HepG2 (cell line): ENCODE data around the gene ING5. TPM values are rescaled to one million over a fixed set of nuclear protein-coding genes. Genes with fewer than 3 reads are reported as not detected.

Experiments
- ATF4 ChIP-seq, 2 experiments: fragments of 450-650 bp in 1 of 2; sonication (generic) in 1 of 2; formaldehyde crosslinking; IDR thresholded peaks; 2 replicates each; pipeline versions ENCODE4 v1.5.0 to v1.8.0; 2020 to 2022; ENCODE audit warnings: mild to moderate bottlenecking in 1 of 2, missing genetic modification reagents in 1 of 2
- CEBPB ChIP-seq: IDR thresholded peaks from 2 replicates; pipeline ENCODE4 v1.6.1; 2011; ENCODE audit warnings: low read depth, low read length, improper control_type of control experiment, borderline replicate concordance
- CEBPZ ChIP-seq: IDR thresholded peaks from 2 replicates; pipeline ENCODE4 v1.6.1; 2012; ENCODE audit warnings: low read length, improper control_type of control experiment
- ETS1 ChIP-seq: sonication (generic); formaldehyde crosslinking; IDR thresholded peaks from 2 replicates; pipeline ENCODE4 v1.4.0; 2020; ENCODE audit warnings: missing genetic modification reagents
- NKX3-1 ChIP-seq: sonication (generic); formaldehyde crosslinking; IDR thresholded peaks from 2 replicates; pipeline ENCODE4 v1.5.0; 2020; ENCODE audit warnings: missing genetic modification reagents
- PATZ1 ChIP-seq: sonication (generic); formaldehyde crosslinking; IDR thresholded peaks from 2 replicates; pipeline ENCODE4 v1.4.0; 2020; ENCODE audit warnings: missing genetic modification reagents
- RBFOX2 ChIP-seq: fragments of 200-400 bp; formaldehyde crosslinking; IDR thresholded peaks from 2 replicates; pipeline ENCODE4 v1.6.1; 2017; ENCODE audit warnings: low read depth, mild to moderate bottlenecking, low read length
- SP2 ChIP-seq: sonication (generic); formaldehyde crosslinking; IDR thresholded peaks from 2 replicates; pipeline ENCODE4 v1.5.1; 2020; ENCODE audit warnings: mild to moderate bottlenecking, missing genetic modification reagents
- ZFP1 ChIP-seq: IDR thresholded peaks from 2 replicates; pipeline ENCODE4 v1.6.1; 2016
- ZNF101 ChIP-seq: sonication (generic); formaldehyde crosslinking; IDR thresholded peaks from 2 replicates; pipeline ENCODE4 v1.4.0; 2020; ENCODE audit warnings: mild to moderate bottlenecking, low read depth, missing genetic modification reagents, borderline replicate concordance
- ZNF3 ChIP-seq: IDR thresholded peaks from 2 replicates; pipeline ENCODE4 v1.7.0; 2017; ENCODE audit warnings: inconsistent platforms
- ZNF354B ChIP-seq: sonication (generic); formaldehyde crosslinking; IDR thresholded peaks from 2 replicates; pipeline ENCODE4 v1.8.0; 2022; ENCODE audit warnings: mild to moderate bottlenecking, missing genetic modification reagents
- ZNF44 ChIP-seq: sonication (generic); formaldehyde crosslinking; IDR thresholded peaks from 2 replicates; pipeline ENCODE4 v1.5.1; 2020; ENCODE audit warnings: mild to moderate bottlenecking, missing genetic modification reagents
- ZNF503 ChIP-seq: sonication (generic); formaldehyde crosslinking; IDR thresholded peaks from 2 replicates; pipeline ENCODE4 v1.4.0; 2020; ENCODE audit warnings: missing genetic modification reagents
- ZNF572 ChIP-seq: sonication (generic); formaldehyde crosslinking; IDR thresholded peaks from 2 replicates; pipeline ENCODE4 v1.5.1; 2020; ENCODE audit warnings: mild to moderate bottlenecking, missing genetic modification reagents
- ZNF746 ChIP-seq: sonication (generic); formaldehyde crosslinking; IDR thresholded peaks from 2 replicates; pipeline ENCODE4 v1.8.0; 2022; ENCODE audit warnings: mild to moderate bottlenecking, missing genetic modification reagents
- ZNF839 ChIP-seq: sonication (generic); formaldehyde crosslinking; IDR thresholded peaks from 2 replicates; pipeline ENCODE4 v1.4.0; 2020; ENCODE audit warnings: missing genetic modification reagents, mild to moderate bottlenecking, borderline replicate concordance
- polyA plus RNA-seq, 8 experiments: library from polyadenylated mRNA; depleted of rRNA in 3 of 8; stranded (reverse) in 7 of 8; unstranded in 1 of 8; fragments of >200 nt; fragmentation: Illumina TruSeq in 4 of 8; extraction: Trizol in 4 of 8; gene quantifications; 2 replicates each; pipeline versions ENCODE4 v1.2.1 to v1.2.3, GENCODE V29; 2011 to 2016; ENCODE audit warnings: low read depth in 4 of 8, missing spikeins in 1 of 8, mixed read lengths in 1 of 8; ENCODE audit not compliant: insufficient read depth in 1 of 8
- total RNA-seq, 5 experiments: library from RNA; depleted of rRNA; stranded (reverse); fragments of >200 nt; fragmentation: Illumina TruSeq; extraction: Trizol; gene quantifications; 2 replicates each; pipeline ENCODE4 v1.2.3, GENCODE V29; 2016; ENCODE audit warnings: low read depth in 1 of 5

ING5 gene
- total and polyA plus RNA-seq, 2 of the 13 experiments (the other 11 are each of a cell fraction or from before 2014, with no cell fraction given): 61.9 to 71.9 TPM

GRCh38 chr2:241771286-241772062 lies 69.6 kb downstream of the ING5 start (continued):
- no peak for TF ChIP-seq SP2 (CRISPR knock-in tag)
- TF ChIP-seq ZNF503 (CRISPR knock-in tag): no peak
- TF ChIP-seq CEBPB: peak; percentile 93
- peak; percentile 18 for TF ChIP-seq NKX3-1
- TF ChIP-seq RBFOX2: peak; percentile 94
- 0 out of 2 replicates have a peak, but pooled peaks have one; percentile 45 for TF ChIP-seq ZNF3
- TF ChIP-seq ZNF44 (CRISPR knock-in tag): peak; percentile 56; the same call in 1 of the 2 replicates
- no peak for TF ChIP-seq CEBPZ
- TF ChIP-seq ZNF101 (CRISPR knock-in tag): no peak
- peak; percentile 66; the same call in 1 of the 2 replicates for TF ChIP-seq ZNF572 (CRISPR knock-in tag)
- peak; percentile 100 for TF ChIP-seq PATZ1 (CRISPR knock-in tag)
- no peak; the same call in 1 of the 2 replicates for TF ChIP-seq ZNF354B (CRISPR knock-in tag)
- TF ChIP-seq ETS1: 0 out of 2 replicates have a peak, but pooled peaks have one; percentile 22
- peak; percentile 6; the same call in 1 of the 2 replicates for TF ChIP-seq ZFP1
- TF ChIP-seq ZNF839: peak; percentile 88; the same call in 1 of the 2 replicates
- peak; percentile 12 to 99; a peak in 3 of 4 replicates for TF ChIP-seq ATF4 (CRISPR knock-in tag; IDR thresholded peaks at IDR 0.05)
- peak; percentile 87 for TF ChIP-seq ZNF746 (CRISPR knock-in tag)
